ENCODE data around the gene TUBB3. TPM values are rescaled to one million over a fixed set of nuclear protein-coding genes. Genes with fewer than 3 reads are reported as not detected.

TUBB3 gene
- total RNA-seq, 6 experiments from 2014 or later, result 0.13 to 0.86 (median 0.36) TPM; not detected in 2

- no peaks in the 10 kb centered on the region for H3K27me3 ChIP-seq
- WGBS (ENCODE audit: insufficient coverage, low coverage, low lambda C conversion rate, missing lambda C conversion rate), result 100% methylated on average over 2 of the region's 7 CpGs
- no peak overlapping the region for H3K27ac ChIP-seq
- TF ChIP-seq CTCF (IDR thresholded peaks at IDR 0.05), result no peak
- no peak for TF ChIP-seq POLR2A (IDR thresholded peaks at IDR 0.05)
- intact Hi-C loops (cut with DNase I), result no loop called here
- DNase-seq (no peak), ATAC-seq (peak; percentile 48 to 65 (median 59))
- H3K36me3 ChIP-seq, result peaks cover 0 to 5% (median 1%) of the 10 kb centered on the region in 4 donors
- no peaks in the 10 kb centered on the region for H3K4me1 ChIP-seq
- H3K9me3 ChIP-seq, result no peaks in the 10 kb centered on the region
- no peak overlapping the region for H3K4me3 ChIP-seq
Observed at GRCh38 chr16:89958068-89958467, 34.9 kb downstream of the TUBB3 start.

GRCh38 chr16:89958596-89958995 is 35.5 kb downstream of the TUBB3 start:
- no peak for DNase-seq
- intact Hi-C loops (cut with DNase I), result no loop called here
- peaks cover 0 to 5% (median 1%) of the 10 kb centered on the region in 4 donors for H3K36me3 ChIP-seq
- 99% methylated on average over 9 of the region's 10 CpGs for WGBS (ENCODE audit: insufficient coverage, low coverage, low lambda C conversion rate, missing lambda C conversion rate)
- no peak overlapping the region for H3K27ac ChIP-seq
- no peaks in the 10 kb centered on the region for H3K9me3 ChIP-seq
- H3K27me3 ChIP-seq, result no peaks in the 10 kb centered on the region
- no peak overlapping the region for H3K4me3 ChIP-seq
- ATAC-seq, result no peak
- no peaks in the 10 kb centered on the region for H3K4me1 ChIP-seq
- TF ChIP-seq POLR2A (IDR thresholded peaks at IDR 0.05) (no peak), CTCF (IDR thresholded peaks at IDR 0.05) (no peak)

- DNase-seq (no peak), ATAC-seq (no peak)
- Histone ChIP-seq H3K27ac (no peak overlapping the region), H3K4me3 (no peak overlapping the region), H3K4me1 (no peaks in the 10 kb centered on the region), H3K36me3 (peaks cover 0 to 5% (median 1%) of the 10 kb centered on the region in 4 donors), H3K9me3 (no peaks in the 10 kb centered on the region), H3K27me3 (no peaks in the 10 kb centered on the region)
- no CpG with 5 or more reads among the region's 13 CpGs for WGBS (ENCODE audit: insufficient coverage, low coverage, low lambda C conversion rate, missing lambda C conversion rate)
- intact Hi-C loops (cut with DNase I), result no loop called here
- TF ChIP-seq POLR2A (IDR thresholded peaks at IDR 0.05) (no peak), CTCF (IDR thresholded peaks at IDR 0.05) (no peak)
Observed at GRCh38 chr16:89960966-89961365, 37.8 kb downstream of the TUBB3 start.

GRCh38 chr16:89961920-89962319 is 38.8 kb downstream of the TUBB3 start:
- no peak for DNase-seq

More at GRCh38 chr16:89961920-89962319, 38.8 kb downstream of the TUBB3 start:
- Histone ChIP-seq H3K36me3 (peaks cover 0 to 5% (median 1%) of the 10 kb centered on the region in 4 donors), H3K4me1 (no peaks in the 10 kb centered on the region), H3K4me3 (no peak overlapping the region), H3K27me3 (no peaks in the 10 kb centered on the region), H3K9me3 (no peaks in the 10 kb centered on the region), H3K27ac (no peak overlapping the region)
- TF ChIP-seq CTCF (IDR thresholded peaks at IDR 0.05), result no peak
- no peak for TF ChIP-seq POLR2A (IDR thresholded peaks at IDR 0.05)
- 100% methylated on average over 2 of the region's 23 CpGs for WGBS (ENCODE audit: insufficient coverage, low coverage, low lambda C conversion rate, missing lambda C conversion rate)
- no peak for ATAC-seq
- intact Hi-C loops (cut with DNase I), result no loop called here

All from right lobe of liver (tissue), 6 donors.